ENCODE measurements around the gene TCEANC.
"Not testable (repeated sequence)": the region's sequence is repeated elsewhere in the genome, so short reads cannot be mapped to it uniquely, and the experiment has no call there.

The TCEANC gene

DNA sequence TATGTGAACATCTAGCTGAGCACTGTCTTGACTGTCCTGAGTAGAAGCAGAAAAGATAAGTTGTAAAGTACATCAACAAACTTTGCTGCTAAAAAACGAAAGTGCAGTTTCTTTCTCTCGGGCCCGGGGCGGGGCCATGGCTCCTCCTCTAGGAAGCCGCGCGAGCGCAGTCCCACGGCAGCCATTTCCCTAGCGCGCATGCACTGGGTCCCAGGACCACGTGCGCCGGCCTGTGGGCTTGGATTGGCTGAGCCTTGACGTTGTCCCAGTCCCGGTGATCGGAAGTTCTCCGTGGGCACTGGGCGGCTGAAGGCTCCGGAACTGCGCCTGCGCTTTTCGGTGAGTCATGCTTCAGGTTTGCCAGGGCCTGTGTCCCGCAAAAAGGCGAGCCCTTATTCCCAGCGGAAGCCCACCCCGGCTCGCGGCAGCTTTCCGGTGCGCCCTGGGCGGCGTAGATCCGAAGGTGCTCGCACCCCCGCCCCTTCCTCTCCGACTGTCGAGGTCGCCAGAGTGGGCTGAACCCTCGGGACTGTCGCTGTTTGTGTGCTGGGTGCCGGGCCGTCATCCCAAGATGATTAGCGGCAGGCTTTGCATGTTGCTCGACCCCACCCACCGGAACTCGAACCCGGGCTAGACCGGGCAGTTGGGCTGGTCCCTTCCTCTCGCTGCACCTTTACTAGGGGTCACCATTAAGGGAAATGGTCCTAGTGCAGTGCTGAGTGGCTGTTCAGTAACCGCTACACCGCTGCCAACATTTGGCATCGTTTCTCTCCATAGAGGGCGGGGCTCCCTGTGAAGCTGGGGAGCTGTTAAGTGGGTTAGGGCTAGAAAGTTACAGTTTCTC is at the start of gene TCEANC:
Gene TCEANC, plus strand, starts transcription at position 292 of the 844 bp plus-strand sequence. CDS start 9,368 bp downstream, outside the sequence.
- peak; percentile 93 for DNase-seq (ENCODE audit: low spot score)

DNA sequence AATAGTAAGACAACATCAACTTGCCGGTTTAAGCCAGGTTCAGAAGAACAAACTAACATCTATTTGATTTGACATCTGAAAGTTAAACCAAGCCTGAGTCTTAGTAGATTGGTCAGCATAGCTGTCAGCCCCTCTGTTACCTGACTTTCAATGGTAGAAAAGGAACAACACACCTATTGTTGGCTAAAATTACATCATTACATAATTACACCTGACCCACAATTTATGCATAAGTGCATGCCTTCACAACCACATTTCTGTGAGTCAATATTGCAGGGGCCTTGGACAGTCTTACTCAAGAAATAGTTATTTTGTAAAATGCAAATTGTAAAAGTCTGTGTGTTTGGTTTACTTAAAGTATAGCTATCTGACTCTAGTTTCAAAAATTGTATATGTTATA is 47.3 kb upstream of the TCEANC start:
- DNase-seq (ENCODE audit: low spot score): no peak

- no peak for DNase-seq (ENCODE audit: low spot score)
These were observed 45.5 kb upstream of the TCEANC start for GRCh38 chrX:13607331-13607995.

DNA sequence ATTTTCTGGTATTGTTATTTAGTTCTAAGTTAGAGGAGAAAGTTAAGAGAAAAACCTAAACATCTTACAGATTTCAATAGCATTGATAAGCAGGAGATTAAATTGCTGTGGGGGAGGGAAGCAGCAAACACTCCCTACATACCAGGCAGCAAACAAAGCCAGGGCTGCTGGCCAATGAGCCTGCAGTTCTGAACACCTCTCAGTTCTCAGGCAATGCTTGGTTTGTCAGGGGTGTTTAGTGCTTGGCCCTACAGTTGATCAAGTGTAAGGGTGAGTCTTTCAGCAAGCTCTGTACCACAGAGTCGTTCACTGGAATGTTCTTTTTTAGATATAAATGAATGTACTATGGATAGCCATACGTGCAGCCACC is 45.0 kb upstream of the TCEANC start:
- DNase-seq (ENCODE audit: low spot score): no peak

DNA sequence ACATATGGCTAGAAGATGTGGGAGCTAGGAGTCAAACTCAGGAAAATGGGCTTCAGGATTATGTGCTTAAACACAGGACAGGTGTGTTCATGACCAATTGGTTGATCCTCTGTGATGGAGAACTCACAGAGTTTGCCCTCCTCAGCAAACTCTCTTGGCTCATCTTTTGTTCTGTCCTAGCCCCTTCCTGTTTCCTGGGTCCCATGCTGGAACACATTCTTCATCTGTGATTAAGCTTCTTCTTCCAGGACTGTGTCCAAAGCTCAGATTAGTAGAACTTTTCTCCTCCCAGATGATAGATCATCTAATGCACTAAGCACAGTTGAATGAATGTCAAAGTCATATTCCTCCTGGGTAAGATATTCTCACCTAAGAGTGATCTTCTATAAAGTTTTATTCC is 38.8 kb upstream of the TCEANC start:
- DNase-seq (ENCODE audit: low spot score): no peak

GRCh38 chrX:13620207-13620606 is 32.7 kb upstream of the TCEANC start:
- DNase-seq (ENCODE audit: low spot score): no peak

DNA sequence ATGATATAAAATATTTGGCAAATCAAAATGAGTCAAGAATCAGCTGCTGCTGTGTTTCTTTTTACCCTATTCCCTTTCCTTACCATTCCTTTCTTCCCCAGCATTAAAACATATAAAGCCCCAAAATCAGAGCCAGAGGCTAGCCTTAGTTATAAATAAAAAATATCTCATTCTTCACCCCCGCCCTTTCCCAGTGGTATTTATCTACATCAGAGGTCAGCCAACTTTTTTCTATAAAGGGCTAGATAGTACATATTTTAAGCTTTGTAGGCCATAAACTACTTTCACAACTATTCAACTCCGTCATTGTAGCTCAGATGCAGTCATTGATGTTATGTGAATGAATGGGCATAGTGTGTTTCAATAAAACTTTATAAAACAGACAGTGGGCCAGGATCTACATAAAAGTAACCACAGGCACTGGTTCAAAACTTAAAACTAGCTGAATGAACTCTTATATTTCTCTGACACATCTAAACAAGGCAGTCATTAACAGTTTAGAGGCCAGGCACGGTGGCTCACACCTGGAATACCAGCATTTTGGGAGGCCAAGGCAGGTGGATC is 30.5 kb upstream of the TCEANC start:
- no peak for DNase-seq (ENCODE audit: low spot score)

GRCh38 chrX:13627306-13627705 is 25.6 kb upstream of the TCEANC start:
- no peak for DNase-seq (ENCODE audit: low spot score)

DNA sequence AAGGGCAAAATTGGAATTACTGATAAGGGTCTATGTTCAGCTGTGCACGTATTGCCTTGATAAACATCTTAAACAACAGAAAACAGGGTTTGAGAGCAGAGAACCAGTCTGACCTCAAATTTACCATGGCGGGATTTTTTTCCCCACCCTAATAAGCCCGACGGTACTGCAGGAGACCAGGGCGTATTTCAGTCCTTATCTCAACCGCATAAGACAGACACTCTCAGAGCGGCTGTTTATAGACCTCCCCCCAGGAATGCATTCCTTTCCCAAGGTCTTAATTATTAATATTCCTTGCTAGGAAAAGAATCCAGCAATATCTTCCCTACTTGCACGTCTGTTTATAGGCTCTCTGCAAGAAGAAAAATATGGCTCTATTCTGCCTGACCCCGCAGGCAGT is 15.7 kb upstream of the TCEANC start:
- DNase-seq (ENCODE audit: low spot score): not testable (repeated sequence)

GRCh38 chrX:13638021-13638420 is 14.9 kb upstream of the TCEANC start:
- DNase-seq (ENCODE audit: low spot score): no peak

DNA sequence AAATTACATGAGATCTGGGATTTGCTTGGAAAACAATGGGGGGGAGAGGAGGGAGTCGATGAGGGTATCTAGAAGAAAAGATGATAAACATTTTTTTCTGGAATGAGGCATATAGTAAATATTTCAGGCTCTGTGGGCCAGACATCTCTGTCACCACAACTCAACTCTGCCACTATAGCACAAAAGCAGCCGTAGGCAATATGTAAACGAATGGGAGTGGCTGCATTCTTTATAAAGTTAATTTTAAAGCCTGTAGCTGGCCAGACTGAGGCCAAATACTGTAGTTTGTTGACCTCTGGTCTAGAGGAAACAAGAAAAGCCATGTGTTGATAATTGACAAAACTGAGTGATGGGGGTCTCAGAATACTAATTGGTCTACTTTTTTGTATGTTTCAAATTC is 14.1 kb upstream of the TCEANC start:
- DNase-seq (ENCODE audit: low spot score): no peak

GRCh38 chrX:13641684-13642083 is 11.3 kb upstream of the TCEANC start:
- not testable (repeated sequence) for DNase-seq (ENCODE audit: low spot score)

- no peak for DNase-seq (ENCODE audit: low spot score)
These were observed 7.3 kb upstream of the TCEANC start for GRCh38 chrX:13645464-13646153.

DNA sequence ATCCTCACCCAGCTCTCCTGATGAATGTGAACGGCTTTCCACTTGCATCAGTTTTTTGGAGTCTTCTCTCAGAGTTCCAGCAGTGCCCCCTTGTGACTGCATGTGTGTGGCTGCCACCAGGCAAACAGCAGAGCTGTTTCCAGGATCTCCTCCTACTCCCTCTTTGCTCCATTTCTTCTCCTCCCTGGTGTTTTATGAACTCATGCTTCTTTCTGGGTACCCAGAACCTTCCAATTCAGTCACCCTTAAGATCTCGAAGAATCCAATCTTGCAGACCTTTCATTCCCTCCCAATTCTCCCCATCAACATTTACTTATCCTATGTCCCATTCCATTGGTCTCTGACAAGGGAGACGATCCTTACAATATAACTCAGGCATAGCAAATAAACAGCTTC is 6.8 kb upstream of the TCEANC start:
- peak; percentile 34 for DNase-seq (ENCODE audit: low spot score)

GRCh38 chrX:13647709-13648212 is 5.2 kb upstream of the TCEANC start:
- DNase-seq (ENCODE audit: low spot score): peak; percentile 78

GRCh38 chrX:13648336-13648735 is 4.6 kb upstream of the TCEANC start:
- DNase-seq (ENCODE audit: low spot score): not testable (repeated sequence)

- DNase-seq (ENCODE audit: low spot score): no peak
These were observed 3.1 kb upstream of the TCEANC start for GRCh38 chrX:13649838-13650237.

GRCh38 chrX:13650318-13650717 is 2.6 kb upstream of the TCEANC start:
- no peak for DNase-seq (ENCODE audit: low spot score)

DNA sequence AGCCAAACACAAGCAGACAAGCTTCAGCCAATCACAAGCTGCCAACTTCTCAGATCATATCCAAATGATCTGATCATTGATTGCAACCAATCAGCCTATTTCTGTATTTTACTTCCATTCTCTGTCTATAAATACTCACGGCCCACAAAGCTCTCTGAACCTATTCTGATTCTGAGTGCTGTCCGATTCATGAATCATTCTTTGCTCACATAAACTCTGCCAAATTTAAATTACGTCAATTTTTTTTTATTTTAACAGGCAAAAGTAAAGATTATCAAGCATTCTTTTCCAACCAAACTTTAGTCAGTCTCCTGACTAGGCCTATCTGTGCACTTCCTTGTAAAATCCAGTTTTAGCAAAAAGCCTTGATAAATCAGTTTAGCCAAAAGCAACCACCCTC is 1.8 kb upstream of the TCEANC start:
- DNase-seq (ENCODE audit: low spot score): no peak

DNA sequence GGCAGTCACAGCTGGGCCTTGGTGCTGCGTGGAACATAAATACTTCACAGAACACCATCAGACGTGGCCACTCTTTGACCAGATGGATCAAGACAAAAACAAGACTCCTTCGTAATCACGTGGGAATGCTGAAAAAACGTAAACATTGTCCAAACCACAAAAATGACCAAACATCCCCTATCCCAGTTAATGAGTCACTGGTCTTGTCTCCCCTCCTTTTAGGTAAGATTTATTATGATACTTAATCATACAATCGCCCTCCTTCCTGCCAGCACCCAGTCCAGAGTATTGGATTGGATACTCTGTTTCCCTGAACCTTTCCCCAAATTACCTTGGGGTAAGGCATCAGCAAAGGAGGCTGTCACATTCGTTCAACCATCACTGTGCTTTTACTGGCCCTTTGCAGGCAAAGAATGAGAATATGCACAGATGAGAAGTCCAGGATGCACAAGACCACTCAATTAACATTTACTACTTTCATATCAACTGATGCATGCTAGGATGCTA is 601 bp upstream of the TCEANC start:
- no peak for DNase-seq (ENCODE audit: low spot score)

- DNase-seq (ENCODE audit: low spot score): no peak
These were observed 1.2 kb downstream of the TCEANC start for GRCh38 chrX:13654116-13654515.

- DNase-seq (ENCODE audit: low spot score): no peak
These were observed 2.7 kb downstream of the TCEANC start for GRCh38 chrX:13655674-13656073.

Measured in CD4-positive, alpha-beta T cell treated with Interleukin-15 for 4 hours (primary cell).